NCI-H2107 treated with DMSO at 0.1 percent for 48 hours (cell line): ENCODE data around the gene SLFN5.
"Not testable (repeated sequence)": the region's sequence is repeated elsewhere in the genome, so short reads cannot be mapped to it uniquely, and the experiment has no call there.

Experiments
- DNase-seq: peaks from one replicate; lab custom pipeline; 2025; ENCODE audit not compliant: unreplicated experiment; lab: John Stamatoyannopoulos, UW

The SLFN5 gene

GRCh38 chr17:35241520-35241919 lies 1.4 kb upstream of the SLFN5 start:
- no peak for DNase-seq

- peak; percentile 93 for DNase-seq
These were observed 591 bp upstream of the SLFN5 start for GRCh38 chr17:35242158-35242804.

- no peak for DNase-seq
These were observed 879 bp downstream of the SLFN5 start for GRCh38 chr17:35243561-35244340.

GRCh38 chr17:35244341-35245195 lies 1.7 kb downstream of the SLFN5 start:
- DNase-seq: no peak

GRCh38 chr17:35245196-35245486 lies 2.3 kb downstream of the SLFN5 start:
- DNase-seq: no peak

- DNase-seq: no peak
These were observed 9.8 kb downstream of the SLFN5 start for GRCh38 chr17:35252651-35253050.

GRCh38 chr17:35254107-35254773 lies 11.4 kb downstream of the SLFN5 start:
- no peak for DNase-seq

GRCh38 chr17:35255316-35255715 lies 12.4 kb downstream of the SLFN5 start:
- DNase-seq: no peak

- peak; percentile 66 for DNase-seq
These were observed 13.8 kb downstream of the SLFN5 start for GRCh38 chr17:35256629-35257028.

GRCh38 chr17:35257208-35257659 lies 14.4 kb downstream of the SLFN5 start:
- DNase-seq: peak; percentile 92

GRCh38 chr17:35259001-35259400 lies 16.1 kb downstream of the SLFN5 start:
- DNase-seq: no peak

GRCh38 chr17:35265071-35265470 lies 22.2 kb downstream of the SLFN5 start:
- no peak for DNase-seq

GRCh38 chr17:35265566-35266141 lies 22.8 kb downstream of the SLFN5 start:
- no peak for DNase-seq

GRCh38 chr17:35274167-35275066 lies 31.5 kb downstream of the SLFN5 start:
- DNase-seq: not testable (repeated sequence)

GRCh38 chr17:35278454-35278853 lies 35.6 kb downstream of the SLFN5 start:
- not testable (repeated sequence) for DNase-seq

- not testable (repeated sequence) for DNase-seq
These were observed 36.0 kb downstream of the SLFN5 start for GRCh38 chr17:35278876-35279275.

- no peak for DNase-seq
These were observed 40.9 kb downstream of the SLFN5 start for GRCh38 chr17:35283767-35284166.

- no peak for DNase-seq
These were observed 42.1 kb downstream of the SLFN5 start for GRCh38 chr17:35284955-35285354.

- no peak for DNase-seq
These were observed 43.4 kb downstream of the SLFN5 start for GRCh38 chr17:35286120-35286781.
